ENCODE results near the gene MKNK1.

The MKNK1 gene

GRCh38 chr1:46635205-46635604 lies 31.1 kb upstream of the MKNK1 start:
- no peak overlapping the region for H3K27ac Mint-ChIP-seq
- peaks cover 45% of the 10 kb centered on the region for H3K36me3 Mint-ChIP-seq
- no peaks in the 10 kb centered on the region for H3K4me1 Mint-ChIP-seq
- ATAC-seq (no peak), DNase-seq (ENCODE audit: low spot score in 2 of 2) (no peak)
- no peaks in the 10 kb centered on the region for H3K9me3 Mint-ChIP-seq
- H3K4me3 Mint-ChIP-seq, result no peak overlapping the region

GRCh38 chr1:46630719-46631118 lies 26.7 kb upstream of the MKNK1 start:
- peaks cover 34% of the 10 kb centered on the region for H3K36me3 Mint-ChIP-seq
- no peaks in the 10 kb centered on the region for H3K4me1 Mint-ChIP-seq
- ATAC-seq (no peak), DNase-seq (ENCODE audit: low spot score in 2 of 2) (no peak)
- H3K9me3 Mint-ChIP-seq, result no peaks in the 10 kb centered on the region
- no peak overlapping the region for H3K27ac Mint-ChIP-seq
- no peak overlapping the region for H3K4me3 Mint-ChIP-seq

- Mint-ChIP-seq H3K9me3 (no peaks in the 10 kb centered on the region), H3K36me3 (no peaks in the 10 kb centered on the region), H3K4me3 (no peak overlapping the region), H3K27ac (no peak overlapping the region), H3K4me1 (peaks cover 10% of the 10 kb centered on the region)
- DNase-seq (ENCODE audit: low spot score in 2 of 2) (no peak), ATAC-seq (no peak)
Observed at GRCh38 chr1:46623743-46624644, 19.9 kb upstream of the MKNK1 start.

- ATAC-seq (no peak), DNase-seq (ENCODE audit: low spot score in 2 of 2) (no peak)
- Mint-ChIP-seq H3K4me1 (peaks cover 21% of the 10 kb centered on the region), H3K9me3 (no peaks in the 10 kb centered on the region), H3K27ac (no peak overlapping the region), H3K4me3 (no peak overlapping the region), H3K36me3 (no peaks in the 10 kb centered on the region)
Observed at GRCh38 chr1:46622344-46622743, 18.3 kb upstream of the MKNK1 start.

GRCh38 chr1:46621930-46622329 lies 17.9 kb upstream of the MKNK1 start:
- H3K4me1 Mint-ChIP-seq, result peaks cover 25% of the 10 kb centered on the region
- H3K9me3 Mint-ChIP-seq, result no peaks in the 10 kb centered on the region
- H3K27ac Mint-ChIP-seq, result no peak overlapping the region

GRCh38 chr1:46619656-46620258 lies 15.7 kb upstream of the MKNK1 start:
- no peaks in the 10 kb centered on the region for H3K9me3 Mint-ChIP-seq
- peaks cover 42% of the 10 kb centered on the region for H3K4me1 Mint-ChIP-seq
- H3K4me3 Mint-ChIP-seq, result no peak overlapping the region
- DNase-seq (ENCODE audit: low spot score in 2 of 2), result no peak
- no peaks in the 10 kb centered on the region for H3K36me3 Mint-ChIP-seq
- peak overlapping the region; percentile 40 for H3K27ac Mint-ChIP-seq
- no peak for ATAC-seq

More at GRCh38 chr1:46621930-46622329, 17.9 kb upstream of the MKNK1 start:
- ATAC-seq (no peak), DNase-seq (ENCODE audit: low spot score in 2 of 2) (no peak)
- Mint-ChIP-seq H3K4me3 (no peak overlapping the region), H3K36me3 (no peaks in the 10 kb centered on the region)

- no peak for ATAC-seq
- Mint-ChIP-seq H3K4me3 (no peak overlapping the region), H3K36me3 (no peaks in the 10 kb centered on the region), H3K4me1 (peaks cover 50% of the 10 kb centered on the region), H3K9me3 (no peaks in the 10 kb centered on the region), H3K27ac (peak overlapping the region; percentile 35)
- no peak for DNase-seq (ENCODE audit: low spot score in 2 of 2)
Observed at GRCh38 chr1:46618754-46619415, 14.8 kb upstream of the MKNK1 start.

- H3K36me3 Mint-ChIP-seq, result peaks cover 6% of the 10 kb centered on the region
- H3K9me3 Mint-ChIP-seq, result no peaks in the 10 kb centered on the region
- H3K4me3 Mint-ChIP-seq, result peak overlapping the region; percentile 90
Observed at GRCh38 chr1:46617833-46618232, 13.8 kb upstream of the MKNK1 start.

GRCh38 chr1:46617108-46617800 lies 13.2 kb upstream of the MKNK1 start:
- Mint-ChIP-seq H3K4me3 (peak overlapping the region; percentile 90), H3K36me3 (peaks cover 12% of the 10 kb centered on the region), H3K4me1 (peaks cover 67% of the 10 kb centered on the region), H3K9me3 (no peaks in the 10 kb centered on the region), H3K27ac (peak overlapping the region; percentile 94)
- DNase-seq (ENCODE audit: low spot score in 2 of 2), result no peak
- ATAC-seq, result no peak

More at GRCh38 chr1:46617833-46618232, 13.8 kb upstream of the MKNK1 start:
- DNase-seq (ENCODE audit: low spot score in 2 of 2) (no peak), ATAC-seq (no peak)
- peaks cover 61% of the 10 kb centered on the region for H3K4me1 Mint-ChIP-seq
- H3K27ac Mint-ChIP-seq, result peak overlapping the region; percentile 94

- H3K9me3 Mint-ChIP-seq, result no peaks in the 10 kb centered on the region
- DNase-seq (ENCODE audit: low spot score in 2 of 2) (peak; percentile 45 to 82), ATAC-seq (peak; percentile 78)
- peaks cover 19% of the 10 kb centered on the region for H3K36me3 Mint-ChIP-seq
- H3K27ac Mint-ChIP-seq, result peak within 1 kb of the TSS; percentile 94
- H3K4me3 Mint-ChIP-seq, result peak within 1 kb of the TSS; percentile 90
- H3K4me1 Mint-ChIP-seq, result peaks cover 73% of the 10 kb centered on the region
Observed at GRCh38 chr1:46616277-46617107, 12.4 kb upstream of the MKNK1 start, which contains the start of gene MOB3C. TSS of gene MOB3C (minus strand) at chr1:46616811. CDS start at chr1:46613321, 3,490 bp downstream.

GRCh38 chr1:46615735-46616134 lies 11.7 kb upstream of the MKNK1 start:
- peak; percentile 33 for ATAC-seq
- Mint-ChIP-seq H3K9me3 (no peaks in the 10 kb centered on the region), H3K27ac (peak overlapping the region; percentile 94), H3K4me3 (peak overlapping the region; percentile 90), H3K4me1 (peaks cover 76% of the 10 kb centered on the region), H3K36me3 (peaks cover 27% of the 10 kb centered on the region)
- peak in 1 of 2 donors; percentile 65 for DNase-seq (ENCODE audit: low spot score in 2 of 2)

GRCh38 chr1:46615088-46615487 lies 11.0 kb upstream of the MKNK1 start:
- DNase-seq (ENCODE audit: low spot score in 2 of 2), result no peak
- peak overlapping the region; percentile 94 for H3K27ac Mint-ChIP-seq
- H3K36me3 Mint-ChIP-seq, result peaks cover 33% of the 10 kb centered on the region
- ATAC-seq, result no peak
- H3K4me3 Mint-ChIP-seq, result peak overlapping the region; percentile 90
- peaks cover 80% of the 10 kb centered on the region for H3K4me1 Mint-ChIP-seq
- H3K9me3 Mint-ChIP-seq, result no peaks in the 10 kb centered on the region

- Mint-ChIP-seq H3K27ac (peak overlapping the region; percentile 94), H3K4me3 (peak overlapping the region; percentile 90), H3K4me1 (peaks cover 85% of the 10 kb centered on the region), H3K9me3 (no peaks in the 10 kb centered on the region), H3K36me3 (peaks cover 38% of the 10 kb centered on the region)
- DNase-seq (ENCODE audit: low spot score in 2 of 2), result no peak
- ATAC-seq, result no peak
Observed at GRCh38 chr1:46614604-46614984, 10.5 kb upstream of the MKNK1 start.

Data from stimulated activated effector memory CD8-positive, alpha-beta T cell treated with anti-CD3 and anti-CD28 coated beads, Interleukin-12 subunit alpha, Interleukin-12 subunit beta, amount 100 ng/mL, for 72 hours (primary cell).